OCI-LY7 (cell line): ENCODE data around the gene ENGASE.

ENCODE experiments used
- EZH2phosphoT487 ChIP-seq: fragments of 200-600 bp; sonication (generic); IDR thresholded peaks from 2 replicates; pipeline ENCODE4 v1.6.1; 2018; ENCODE audit warnings: low read depth, borderline replicate concordance, mild to moderate bottlenecking, mixed run types, antibody characterized with exemption, low read length, moderate library complexity, mixed read lengths
- TF ChIP-seq, protein P1 (sequence below): fragments of 200-600 bp; sonication (generic); conservative IDR thresholded peaks from 2 replicates; pipeline ENCODE4 v1.5.1; 2014; ENCODE audit warnings: mild to moderate bottlenecking, antibody characterized with exemption, low read length, moderate library complexity, mixed read lengths

DNA sequence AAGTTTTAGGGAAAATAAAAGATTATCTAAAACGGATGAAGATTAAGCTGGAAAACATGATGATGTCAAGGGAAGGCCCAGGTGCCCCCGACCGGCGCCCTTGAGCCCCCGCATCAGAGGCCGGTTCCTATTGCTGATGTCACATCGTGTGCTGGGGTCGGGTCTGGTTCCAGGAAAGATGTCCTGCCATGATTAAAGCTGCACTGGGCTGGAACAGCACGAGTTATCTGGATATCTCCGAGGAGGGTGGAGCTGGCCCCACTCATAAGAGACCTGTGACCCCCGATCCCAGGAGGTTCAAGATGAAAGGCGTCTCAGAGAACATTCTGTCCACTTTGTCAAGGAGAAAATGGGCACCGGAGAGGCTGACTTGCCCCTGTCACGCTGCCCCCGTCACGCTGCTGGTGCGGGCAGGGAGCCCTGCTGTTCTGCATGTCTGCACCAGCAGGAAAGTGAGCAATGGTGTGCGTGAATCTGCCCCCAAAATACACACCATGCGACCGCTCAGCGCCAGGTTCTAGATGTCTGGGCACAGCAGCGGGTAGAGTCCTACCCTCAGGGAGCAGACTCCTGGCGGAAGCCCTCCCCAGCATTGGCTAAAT lies 53.0 kb downstream of the ENGASE start:
- TF ChIP-seq, protein P1, sequence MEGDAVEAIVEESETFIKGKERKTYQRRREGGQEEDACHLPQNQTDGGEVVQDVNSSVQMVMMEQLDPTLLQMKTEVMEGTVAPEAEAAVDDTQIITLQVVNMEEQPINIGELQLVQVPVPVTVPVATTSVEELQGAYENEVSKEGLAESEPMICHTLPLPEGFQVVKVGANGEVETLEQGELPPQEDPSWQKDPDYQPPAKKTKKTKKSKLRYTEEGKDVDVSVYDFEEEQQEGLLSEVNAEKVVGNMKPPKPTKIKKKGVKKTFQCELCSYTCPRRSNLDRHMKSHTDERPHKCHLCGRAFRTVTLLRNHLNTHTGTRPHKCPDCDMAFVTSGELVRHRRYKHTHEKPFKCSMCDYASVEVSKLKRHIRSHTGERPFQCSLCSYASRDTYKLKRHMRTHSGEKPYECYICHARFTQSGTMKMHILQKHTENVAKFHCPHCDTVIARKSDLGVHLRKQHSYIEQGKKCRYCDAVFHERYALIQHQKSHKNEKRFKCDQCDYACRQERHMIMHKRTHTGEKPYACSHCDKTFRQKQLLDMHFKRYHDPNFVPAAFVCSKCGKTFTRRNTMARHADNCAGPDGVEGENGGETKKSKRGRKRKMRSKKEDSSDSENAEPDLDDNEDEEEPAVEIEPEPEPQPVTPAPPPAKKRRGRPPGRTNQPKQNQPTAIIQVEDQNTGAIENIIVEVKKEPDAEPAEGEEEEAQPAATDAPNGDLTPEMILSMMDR = no peak
- no peak for TF ChIP-seq EZH2phosphoT487
